Lower leg skin (tissue), 3 donors: ENCODE data around the gene AP3M1.

Experiments used
- POLR2A ChIP-seq, 2 donors: fragments of 450-650 bp; IDR thresholded peaks; one replicate each; pipeline ENCODE4 v1.6.1; 2016 to 2017; ENCODE audit warnings: antibody characterized with exemption in 2 of 2, mild to moderate bottlenecking in 1 of 2, moderate library complexity in 1 of 2
- TF ChIP-seq, protein P1 (sequence below), 3 donors: fragments of 450-650 bp; IDR thresholded peaks; one replicate each; pipeline ENCODE4 v1.5.1; 2016; ENCODE audit warnings: antibody characterized with exemption in 3 of 3, mild to moderate bottlenecking in 3 of 3, moderate library complexity in 2 of 3

DNA sequence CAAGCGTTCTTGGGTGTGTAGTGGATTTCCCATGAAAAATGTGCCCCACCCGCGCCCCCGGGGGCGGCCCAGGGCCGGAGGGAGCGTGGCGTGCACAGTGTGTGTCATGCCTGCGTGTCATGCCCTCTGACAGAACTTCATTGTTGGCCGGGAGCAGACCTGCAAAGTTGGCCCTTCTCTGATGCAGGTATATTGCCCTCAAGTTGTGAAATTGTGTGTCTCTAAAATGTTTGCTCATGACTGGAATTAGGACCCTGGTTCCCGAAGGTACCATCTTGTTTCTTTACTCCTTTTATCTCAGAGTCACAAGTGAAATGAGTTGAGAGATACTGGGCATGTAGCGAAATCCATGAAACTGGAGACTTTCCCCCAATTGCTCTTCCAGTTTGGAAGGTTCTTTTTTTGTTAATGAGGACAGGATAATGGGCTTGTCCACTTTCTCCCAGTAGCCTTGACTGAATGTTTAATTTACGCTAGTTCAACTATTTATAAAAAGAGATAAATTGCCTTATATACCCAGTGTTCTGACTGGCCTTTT is 26.6 kb upstream of the AP3M1 start:
- TF ChIP-seq, protein P1, sequence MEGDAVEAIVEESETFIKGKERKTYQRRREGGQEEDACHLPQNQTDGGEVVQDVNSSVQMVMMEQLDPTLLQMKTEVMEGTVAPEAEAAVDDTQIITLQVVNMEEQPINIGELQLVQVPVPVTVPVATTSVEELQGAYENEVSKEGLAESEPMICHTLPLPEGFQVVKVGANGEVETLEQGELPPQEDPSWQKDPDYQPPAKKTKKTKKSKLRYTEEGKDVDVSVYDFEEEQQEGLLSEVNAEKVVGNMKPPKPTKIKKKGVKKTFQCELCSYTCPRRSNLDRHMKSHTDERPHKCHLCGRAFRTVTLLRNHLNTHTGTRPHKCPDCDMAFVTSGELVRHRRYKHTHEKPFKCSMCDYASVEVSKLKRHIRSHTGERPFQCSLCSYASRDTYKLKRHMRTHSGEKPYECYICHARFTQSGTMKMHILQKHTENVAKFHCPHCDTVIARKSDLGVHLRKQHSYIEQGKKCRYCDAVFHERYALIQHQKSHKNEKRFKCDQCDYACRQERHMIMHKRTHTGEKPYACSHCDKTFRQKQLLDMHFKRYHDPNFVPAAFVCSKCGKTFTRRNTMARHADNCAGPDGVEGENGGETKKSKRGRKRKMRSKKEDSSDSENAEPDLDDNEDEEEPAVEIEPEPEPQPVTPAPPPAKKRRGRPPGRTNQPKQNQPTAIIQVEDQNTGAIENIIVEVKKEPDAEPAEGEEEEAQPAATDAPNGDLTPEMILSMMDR (IDR thresholded peaks at IDR 0.05), result no peak
- no peak for TF ChIP-seq POLR2A (IDR thresholded peaks at IDR 0.05)
